HTR-8/SVneo (cell line): ENCODE data around the gene VSIG4.

ENCODE experiments used
- DNase-seq: peaks from one replicate; pipeline ENCODE4 v3.0.0; 2011; ENCODE audit warnings: low spot score, mixed read lengths; ENCODE audit not compliant: insufficient read length
- FAIRE-seq: peaks from 2 replicates; lab custom pipeline; 2011; peaks lifted over from hg19 to GRCh38; lab: Jason Lieb, UNC

VSIG4 gene

GRCh38 chrX:66013194-66013816 lies 26.6 kb downstream of the VSIG4 start:
- FAIRE-seq = no peak
- no peak for DNase-seq

- FAIRE-seq = no peak
- no peak for DNase-seq
Measured at GRCh38 chrX:66012094-66012534, 27.8 kb downstream of the VSIG4 start.

- no peak for DNase-seq
- FAIRE-seq = no peak
Measured at GRCh38 chrX:66009231-66009845, 30.5 kb downstream of the VSIG4 start.

- no peak for FAIRE-seq
- DNase-seq = no peak
Measured at GRCh38 chrX:66008328-66008970, 31.4 kb downstream of the VSIG4 start.

- no peak for DNase-seq
- no peak for FAIRE-seq
Measured at GRCh38 chrX:66007851-66008250, 32.0 kb downstream of the VSIG4 start.

GRCh38 chrX:66005830-66006449 lies 33.9 kb downstream of the VSIG4 start:
- DNase-seq = no peak
- FAIRE-seq = no peak

- no peak for DNase-seq
- no peak for FAIRE-seq
Measured at GRCh38 chrX:66004928-66005829, 34.7 kb downstream of the VSIG4 start.

- DNase-seq (no peak), FAIRE-seq (no peak)
Measured at GRCh38 chrX:66002824-66003680, 36.8 kb downstream of the VSIG4 start.

- FAIRE-seq (no peak), DNase-seq (no peak)
Measured at GRCh38 chrX:66001596-66001995, 38.3 kb downstream of the VSIG4 start.

- DNase-seq (no peak), FAIRE-seq (no peak)
Measured at GRCh38 chrX:66000628-66001272, 39.1 kb downstream of the VSIG4 start.

GRCh38 chrX:66000178-66000577 lies 39.7 kb downstream of the VSIG4 start:
- FAIRE-seq = no peak
- no peak for DNase-seq

GRCh38 chrX:65999563-66000148 lies 40.2 kb downstream of the VSIG4 start:
- DNase-seq (no peak), FAIRE-seq (no peak)

GRCh38 chrX:65999029-65999562 lies 40.8 kb downstream of the VSIG4 start:
- no peak for DNase-seq
- no peak for FAIRE-seq

- DNase-seq (no peak), FAIRE-seq (no peak)
Measured at GRCh38 chrX:65997978-65998717, 41.7 kb downstream of the VSIG4 start.

GRCh38 chrX:65994519-65995506 lies 45.1 kb downstream of the VSIG4 start:
- FAIRE-seq = no peak
- DNase-seq = no peak

GRCh38 chrX:65993915-65994460 lies 45.9 kb downstream of the VSIG4 start:
- FAIRE-seq (no peak), DNase-seq (no peak)
